Ishikawa (cell line): ENCODE data around the gene ABHD12.

Source experiments
- CEBPB ChIP-seq: IDR thresholded peaks from 2 replicates; pipeline ENCODE4 v1.6.1; 2012
- CREB1 ChIP-seq: IDR thresholded peaks from 2 replicates; pipeline ENCODE4 v1.6.1; 2012; ENCODE audit warnings: low read depth
- EGR1 ChIP-seq: IDR thresholded peaks from 2 replicates; pipeline ENCODE4 v1.6.1; 2012
- EP300 ChIP-seq: IDR thresholded peaks from 2 replicates; pipeline ENCODE4 v1.6.1; 2012; ENCODE audit warnings: borderline replicate concordance
- FOXM1 ChIP-seq: IDR thresholded peaks from 2 replicates; pipeline ENCODE4 v1.6.1; 2012; ENCODE audit warnings: low read depth, borderline replicate concordance
- NFIC ChIP-seq: IDR thresholded peaks from 2 replicates; pipeline ENCODE4 v1.6.1; 2012
- RAD21 ChIP-seq: IDR thresholded peaks from 2 replicates; pipeline ENCODE4 v1.6.1; 2012; ENCODE audit warnings: low read depth
- TAF1 ChIP-seq: IDR thresholded peaks from 2 replicates; pipeline ENCODE4 v1.6.1; 2012; ENCODE audit warnings: low read depth, mild to moderate bottlenecking
- TCF12 ChIP-seq: IDR thresholded peaks from 2 replicates; pipeline ENCODE4 v1.6.1; 2012; ENCODE audit warnings: low read depth
- TEAD4 ChIP-seq: IDR thresholded peaks from 2 replicates; pipeline ENCODE4 v1.6.1; 2012
- YY1 ChIP-seq: IDR thresholded peaks from 2 replicates; pipeline ENCODE4 v1.6.1; 2012; ENCODE audit warnings: low read depth
- ZBTB7A ChIP-seq: IDR thresholded peaks from 2 replicates; pipeline ENCODE4 v1.6.1; 2012; ENCODE audit warnings: low read depth
- TF ChIP-seq, protein P1 (sequence below): IDR thresholded peaks from 2 replicates; pipeline ENCODE4 v1.6.1; 2012
- TF ChIP-seq, protein P2 (sequence below): IDR thresholded peaks from 2 replicates; pipeline ENCODE4 v1.6.1; 2012; ENCODE audit warnings: low read depth, mild to moderate bottlenecking
- TF ChIP-seq, protein P3 (sequence below): IDR thresholded peaks from 2 replicates; pipeline ENCODE4 v1.6.1; 2012

Gene ABHD12

DNA sequence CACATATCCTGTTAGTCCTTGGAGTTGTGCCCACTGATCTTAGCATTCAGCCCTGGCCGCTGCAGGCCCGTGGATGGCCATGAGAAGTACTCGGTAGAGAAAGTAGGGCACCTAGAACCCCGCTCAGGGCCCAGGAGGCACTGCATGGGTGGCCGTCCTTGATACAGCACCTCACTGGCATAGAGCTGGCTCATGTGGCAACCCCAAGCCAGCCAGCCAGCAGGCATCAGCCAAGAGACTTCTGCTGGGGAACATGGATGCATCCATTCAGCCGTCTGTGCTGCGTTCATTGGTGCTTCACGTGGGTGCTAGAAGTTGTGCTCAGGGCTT is 132.2 kb downstream of the ABHD12 start:
- no peak for TF ChIP-seq ZBTB7A
- TF ChIP-seq, protein P1, sequence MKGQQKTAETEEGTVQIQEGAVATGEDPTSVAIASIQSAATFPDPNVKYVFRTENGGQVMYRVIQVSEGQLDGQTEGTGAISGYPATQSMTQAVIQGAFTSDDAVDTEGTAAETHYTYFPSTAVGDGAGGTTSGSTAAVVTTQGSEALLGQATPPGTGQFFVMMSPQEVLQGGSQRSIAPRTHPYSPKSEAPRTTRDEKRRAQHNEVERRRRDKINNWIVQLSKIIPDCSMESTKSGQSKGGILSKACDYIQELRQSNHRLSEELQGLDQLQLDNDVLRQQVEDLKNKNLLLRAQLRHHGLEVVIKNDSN = no peak
- no peak for TF ChIP-seq RAD21
- TF ChIP-seq TEAD4 = no peak
- TF ChIP-seq NFIC = no peak
- no peak for TF ChIP-seq CEBPB
- no peak for TF ChIP-seq EGR1
- TF ChIP-seq CREB1 = no peak
- TF ChIP-seq, protein P2, sequence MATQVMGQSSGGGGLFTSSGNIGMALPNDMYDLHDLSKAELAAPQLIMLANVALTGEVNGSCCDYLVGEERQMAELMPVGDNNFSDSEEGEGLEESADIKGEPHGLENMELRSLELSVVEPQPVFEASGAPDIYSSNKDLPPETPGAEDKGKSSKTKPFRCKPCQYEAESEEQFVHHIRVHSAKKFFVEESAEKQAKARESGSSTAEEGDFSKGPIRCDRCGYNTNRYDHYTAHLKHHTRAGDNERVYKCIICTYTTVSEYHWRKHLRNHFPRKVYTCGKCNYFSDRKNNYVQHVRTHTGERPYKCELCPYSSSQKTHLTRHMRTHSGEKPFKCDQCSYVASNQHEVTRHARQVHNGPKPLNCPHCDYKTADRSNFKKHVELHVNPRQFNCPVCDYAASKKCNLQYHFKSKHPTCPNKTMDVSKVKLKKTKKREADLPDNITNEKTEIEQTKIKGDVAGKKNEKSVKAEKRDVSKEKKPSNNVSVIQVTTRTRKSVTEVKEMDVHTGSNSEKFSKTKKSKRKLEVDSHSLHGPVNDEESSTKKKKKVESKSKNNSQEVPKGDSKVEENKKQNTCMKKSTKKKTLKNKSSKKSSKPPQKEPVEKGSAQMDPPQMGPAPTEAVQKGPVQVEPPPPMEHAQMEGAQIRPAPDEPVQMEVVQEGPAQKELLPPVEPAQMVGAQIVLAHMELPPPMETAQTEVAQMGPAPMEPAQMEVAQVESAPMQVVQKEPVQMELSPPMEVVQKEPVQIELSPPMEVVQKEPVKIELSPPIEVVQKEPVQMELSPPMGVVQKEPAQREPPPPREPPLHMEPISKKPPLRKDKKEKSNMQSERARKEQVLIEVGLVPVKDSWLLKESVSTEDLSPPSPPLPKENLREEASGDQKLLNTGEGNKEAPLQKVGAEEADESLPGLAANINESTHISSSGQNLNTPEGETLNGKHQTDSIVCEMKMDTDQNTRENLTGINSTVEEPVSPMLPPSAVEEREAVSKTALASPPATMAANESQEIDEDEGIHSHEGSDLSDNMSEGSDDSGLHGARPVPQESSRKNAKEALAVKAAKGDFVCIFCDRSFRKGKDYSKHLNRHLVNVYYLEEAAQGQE = no peak
- TF ChIP-seq, protein P3, sequence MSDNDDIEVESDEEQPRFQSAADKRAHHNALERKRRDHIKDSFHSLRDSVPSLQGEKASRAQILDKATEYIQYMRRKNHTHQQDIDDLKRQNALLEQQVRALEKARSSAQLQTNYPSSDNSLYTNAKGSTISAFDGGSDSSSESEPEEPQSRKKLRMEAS = no peak
- no peak for TF ChIP-seq TAF1
- TF ChIP-seq YY1 = no peak
- TF ChIP-seq TCF12 = no peak
- no peak for TF ChIP-seq FOXM1

DNA sequence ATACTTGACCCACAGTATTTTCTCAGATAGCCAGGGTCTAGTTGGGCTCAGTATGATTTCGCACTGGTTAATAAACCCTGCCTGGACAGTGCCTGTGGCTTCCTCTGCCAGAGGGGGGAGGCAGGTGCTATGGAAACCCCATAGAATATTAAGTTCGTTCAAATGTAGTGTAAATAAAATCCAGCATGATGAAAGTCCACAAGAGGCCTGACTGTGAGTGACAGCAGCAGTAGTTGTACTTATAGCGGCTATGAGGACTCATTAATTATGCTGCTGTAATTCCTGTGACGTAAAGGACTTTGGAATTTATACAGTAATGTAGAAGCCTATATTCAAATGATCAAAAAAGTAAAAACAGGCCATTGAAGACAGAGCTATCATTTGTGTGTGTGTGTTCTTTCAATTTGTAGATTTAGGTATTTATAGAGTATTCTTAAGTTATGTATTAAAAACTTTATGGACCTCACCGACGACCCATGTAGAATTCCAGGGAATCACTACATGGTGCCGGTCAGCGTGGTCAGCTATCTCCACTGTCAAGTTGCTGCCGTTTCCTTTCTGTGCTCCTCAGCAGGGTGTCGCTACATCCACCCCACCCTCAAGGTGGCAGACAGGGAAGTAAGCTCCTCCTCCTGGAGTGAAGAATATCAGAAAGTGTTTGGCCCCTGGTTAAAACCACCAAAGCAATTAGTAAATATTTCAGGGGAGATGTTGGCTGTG is 132.7 kb downstream of the ABHD12 start:
- no peak for TF ChIP-seq TAF1
- TF ChIP-seq, protein P3 = no peak
- TF ChIP-seq, protein P2 = no peak
- TF ChIP-seq FOXM1 = no peak
- TF ChIP-seq NFIC = no peak
- no peak for TF ChIP-seq TCF12
- TF ChIP-seq TEAD4 = no peak
- TF ChIP-seq EGR1 = no peak
- TF ChIP-seq EP300 = no peak
- TF ChIP-seq CEBPB = no peak
- TF ChIP-seq YY1 = no peak
- TF ChIP-seq, protein P1 = no peak
- TF ChIP-seq CREB1 = no peak
- no peak for TF ChIP-seq RAD21
- no peak for TF ChIP-seq ZBTB7A

DNA sequence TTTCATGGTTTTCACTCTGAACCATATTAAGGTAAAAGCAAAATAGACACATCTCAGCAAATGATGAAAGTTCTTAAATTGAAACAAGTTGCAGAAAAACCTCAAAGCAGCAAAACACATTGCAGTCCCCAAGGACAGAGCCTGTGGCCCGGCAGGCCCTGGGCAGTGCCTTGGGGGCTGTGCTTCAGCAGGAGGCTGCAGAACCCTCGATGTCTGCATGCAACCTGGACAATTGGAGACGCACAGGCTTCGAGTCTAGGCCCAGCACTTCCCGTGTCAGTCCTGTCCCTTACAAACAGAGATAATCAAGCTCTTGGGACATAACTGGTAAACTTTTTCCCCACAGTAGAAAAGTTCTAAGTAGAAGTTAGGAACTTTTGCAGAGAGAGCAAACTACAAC is 133.5 kb downstream of the ABHD12 start:
- TF ChIP-seq EP300 = no peak

DNA sequence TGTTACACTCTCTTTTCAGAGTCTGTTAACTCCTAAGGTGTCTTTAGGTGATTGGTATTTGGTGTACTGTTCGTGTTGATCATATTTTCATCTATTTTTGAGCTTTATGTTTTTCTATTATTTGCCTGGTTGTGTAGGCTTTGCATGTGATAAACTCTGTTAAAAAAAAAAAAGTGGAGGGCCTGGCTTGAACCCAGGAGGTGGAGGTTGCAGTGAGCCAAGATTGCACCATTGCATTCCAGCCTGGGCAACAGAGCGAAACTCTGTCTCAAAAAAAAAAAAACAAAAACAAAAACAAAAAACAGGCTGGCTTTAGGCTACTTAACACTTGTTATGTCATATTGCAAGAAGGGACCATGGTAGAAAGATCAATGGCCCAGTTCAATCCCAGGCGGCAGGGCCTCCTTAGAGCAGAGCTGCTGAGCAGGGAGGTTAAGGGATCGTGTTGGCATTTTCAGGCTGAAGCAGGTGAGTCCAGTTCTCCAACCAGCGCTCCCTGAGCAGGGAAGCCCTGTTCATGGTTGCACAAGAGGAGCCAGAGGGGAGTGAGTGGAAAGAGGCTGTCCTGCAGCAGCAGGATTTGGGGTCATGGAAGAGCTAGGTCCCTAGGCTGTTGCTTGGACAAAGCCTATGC is 134.3 kb downstream of the ABHD12 start:
- TF ChIP-seq NFIC (peak; percentile 58), TEAD4 (0 out of 2 replicates have a peak, but pooled peaks have one; percentile 46), CEBPB (peak; percentile 81), EP300 (no peak)

DNA sequence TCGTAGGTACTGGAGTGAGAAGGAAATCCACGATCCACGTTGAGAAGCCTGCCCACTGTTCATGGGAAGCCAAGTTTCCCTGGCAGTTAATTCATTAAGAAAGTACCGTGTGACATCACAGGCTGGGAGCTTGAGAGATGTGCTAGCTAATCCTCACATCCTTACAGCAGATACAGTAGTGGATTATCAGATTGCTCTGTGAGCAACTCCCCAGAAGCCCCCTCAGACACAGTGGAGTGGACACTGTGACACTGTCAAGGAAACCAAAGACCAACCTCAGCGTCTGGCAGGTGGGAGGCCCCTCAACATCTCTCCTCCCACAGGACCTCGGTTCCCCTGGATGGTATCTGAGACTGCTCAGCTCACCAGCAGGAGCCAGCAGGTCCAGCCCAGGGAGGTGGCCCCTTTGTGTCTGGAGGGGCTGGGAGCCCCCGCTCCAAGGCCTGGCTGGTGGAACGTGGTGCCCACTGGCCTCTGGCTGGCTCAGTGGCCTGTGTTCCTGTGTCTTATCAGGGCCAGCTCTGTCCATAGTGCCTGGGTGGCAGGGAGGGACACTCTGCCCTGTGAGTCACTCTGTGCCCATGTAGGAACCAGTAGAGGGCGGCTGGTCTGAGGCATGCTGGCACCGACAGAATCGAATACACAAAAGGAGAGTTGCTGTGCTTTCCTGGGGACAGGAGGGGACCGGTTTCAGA is 135.5 kb downstream of the ABHD12 start:
- TF ChIP-seq, protein P1 = no peak
- TF ChIP-seq NFIC (no peak), CEBPB (no peak), FOXM1 (no peak), TAF1 (no peak), CREB1 (no peak), TEAD4 (no peak), EP300 (no peak), YY1 (no peak), ZBTB7A (no peak), TCF12 (no peak), RAD21 (no peak)
- TF ChIP-seq, protein P3 = no peak
- TF ChIP-seq, protein P2 = no peak
